IMR-90 (cell line): Measurements from ENCODE around the gene LUC7L. TPM values are rescaled to one million over a fixed set of nuclear protein-coding genes. Genes with fewer than 3 reads are reported as not detected.

Source experiments
- ATAC-seq: fragments of 200-7000 bp; cut with Tn5 transposase; 2 replicates; pipeline ENCODE4 v1.9.1; 2020; ENCODE audit warnings: low read depth, mild to moderate bottlenecking, moderate library complexity
- BruUV-seq: library from RNA; stranded (reverse); fragments of 400-500 nt; replicated peaks from 2 replicates; lab custom pipeline; 2021; lab: Mats Ljungman, UMichigan
- CTCF ChIA-PET: fragments of 300-600 bp; formaldehyde crosslinking; extraction: SDS; loops from one replicate; lab custom pipeline; 2021; ENCODE audit warnings: antibody characterized with exemption; lab: Yijun Ruan, JAX
- POLR2A ChIA-PET: fragments of 300-600 bp; sonication (Branson Sonifier 250); formaldehyde crosslinking; loops from one replicate; lab custom pipeline; 2022; ENCODE audit warnings: antibody characterized with exemption; ENCODE audit not compliant: unreplicated experiment; lab: Charles Lee
- DNase-seq: peaks from one replicate; pipeline ENCODE4 v3.0.0; 2013
- H2AFZ ChIP-seq: replicated peaks from 2 replicates; pipeline ENCODE3; 2013; ENCODE audit warnings: low read length, mild to moderate bottlenecking; ENCODE audit not compliant: poor library complexity
- H2AK5ac ChIP-seq: 2 replicates; pipeline ENCODE4 v1.6.1; 2013; ENCODE audit warnings: low read depth, low read length, inconsistent platforms
- H2AK9ac ChIP-seq: replicated peaks from 2 replicates; pipeline ENCODE3; 2013; ENCODE audit warnings: mild to moderate bottlenecking, low read depth, low read length, moderate library complexity; ENCODE audit not compliant: poor library complexity
- H2BK120ac ChIP-seq: 2 replicates; pipeline ENCODE4 v1.6.1; 2013; ENCODE audit warnings: low read depth, low read length, inconsistent platforms
- H2BK15ac ChIP-seq: 3 replicates; pipeline ENCODE4 v1.6.1; 2013; ENCODE audit warnings: low read depth, low read length, inconsistent platforms
- H2BK20ac ChIP-seq: 2 replicates; pipeline ENCODE4 v1.6.1; 2013; ENCODE audit warnings: low read depth, mild to moderate bottlenecking, inconsistent platforms, low read length, moderate library complexity
- H2BK5ac ChIP-seq: 2 replicates; pipeline ENCODE4 v1.6.1; 2013; ENCODE audit warnings: mild to moderate bottlenecking, low read depth, low read length, inconsistent platforms; ENCODE audit not compliant: poor library complexity, severe bottlenecking
- H3K14ac ChIP-seq: replicated peaks from 2 replicates; pipeline ENCODE4 v1.6.1; 2013; ENCODE audit warnings: low read depth, low read length, inconsistent platforms
- H3K18ac ChIP-seq: 2 replicates; pipeline ENCODE4 v1.6.1; 2013; ENCODE audit warnings: low read depth, low read length, control low read depth
- H3K23ac ChIP-seq: 2 replicates; pipeline ENCODE4 v1.6.1; 2013; ENCODE audit warnings: low read depth, low read length, inconsistent platforms
- H3K27ac ChIP-seq: 2 replicates; pipeline ENCODE4 v1.5.1; 2013; ENCODE audit warnings: mild to moderate bottlenecking, control low read depth, low read length; ENCODE audit not compliant: insufficient read depth
- H3K27me3 ChIP-seq: 2 replicates; pipeline ENCODE4 v1.6.1; 2013; ENCODE audit warnings: low read length; ENCODE audit not compliant: control insufficient read depth, insufficient read depth
- H3K36me3 ChIP-seq: 2 replicates; pipeline ENCODE4 v1.6.1; 2013; ENCODE audit warnings: low read length, mixed read lengths; ENCODE audit not compliant: control insufficient read depth, insufficient read depth
- H3K4ac ChIP-seq: 2 replicates; pipeline ENCODE4 v1.6.1; 2013; ENCODE audit warnings: low read depth, low read length, inconsistent platforms
- H3K4me1 ChIP-seq: 2 replicates; pipeline ENCODE4 v1.6.1; 2013; ENCODE audit warnings: low read length, mixed read lengths; ENCODE audit not compliant: control insufficient read depth, insufficient read depth
- H3K4me2 ChIP-seq: 2 replicates; pipeline ENCODE4 v1.6.1; 2013; ENCODE audit warnings: low read depth, mild to moderate bottlenecking, control low read depth, low read length, moderate library complexity
- H3K4me3 ChIP-seq: 2 replicates; pipeline ENCODE4 v1.5.1; 2013; ENCODE audit warnings: low read depth, mild to moderate bottlenecking, control low read depth, low read length, moderate library complexity; ENCODE audit not compliant: insufficient read depth
- H3K56ac ChIP-seq: 2 replicates; pipeline ENCODE4 v1.6.1; 2013; ENCODE audit warnings: low read length, inconsistent platforms; ENCODE audit not compliant: insufficient read depth; ENCODE audit errors: extremely low read depth
- H3K79me1 ChIP-seq, 2 experiments: 2 replicates each; pipeline ENCODE4 v1.6.1; 2013; ENCODE audit warnings: low read length in 2 of 2, inconsistent platforms in 1 of 2, low read depth in 1 of 2
- H3K9ac ChIP-seq: 2 replicates; pipeline ENCODE4 v1.6.1; 2013; ENCODE audit warnings: low read depth, low read length, control low read depth
- H3K9me1 ChIP-seq: 2 replicates; pipeline ENCODE4 v1.6.1; 2013; ENCODE audit warnings: low read length, inconsistent platforms; ENCODE audit not compliant: insufficient read depth
- H3K9me3 ChIP-seq: 2 replicates; pipeline ENCODE4 v1.6.1; 2013; ENCODE audit warnings: low read length; ENCODE audit not compliant: control insufficient read depth, insufficient read depth
- H4K20me1 ChIP-seq: 2 replicates; pipeline ENCODE4 v1.6.1; 2013; ENCODE audit warnings: low read length, inconsistent platforms; ENCODE audit not compliant: insufficient read depth
- H4K5ac ChIP-seq: 2 replicates; pipeline ENCODE4 v1.6.1; 2013; ENCODE audit warnings: mild to moderate bottlenecking, low read depth, low read length, control low read depth
- H4K8ac ChIP-seq, 2 experiments: 2 replicates each; pipeline ENCODE4 v1.6.1; 2013; ENCODE audit warnings: low read depth in 2 of 2, low read length in 2 of 2, control low read depth in 1 of 2, inconsistent platforms in 1 of 2
- H4K91ac ChIP-seq: 2 replicates; pipeline ENCODE4 v1.6.1; 2013; ENCODE audit warnings: low read depth, low read length, inconsistent platforms; ENCODE audit not compliant: insufficient read depth
- BHLHE40 ChIP-seq: fragments of 150-350 bp; IDR thresholded peaks from 2 replicates; pipeline ENCODE4 v1.6.1; 2016; ENCODE audit warnings: mild to moderate bottlenecking, low read depth, low read length
- CEBPB ChIP-seq: IDR thresholded peaks from 2 replicates; pipeline ENCODE4 v1.6.1; 2012; ENCODE audit warnings: low read depth, low read length, improper control_type of control experiment
- CHD1 ChIP-seq: IDR thresholded peaks from 2 replicates; pipeline ENCODE4 v1.6.1; 2012; ENCODE audit warnings: low read depth, low read length, improper control_type of control experiment
- MAFK ChIP-seq: IDR thresholded peaks from 2 replicates; pipeline ENCODE4 v1.6.1; 2012; ENCODE audit warnings: low read depth, low read length, improper control_type of control experiment
- MAZ ChIP-seq: IDR thresholded peaks from 2 replicates; pipeline ENCODE4 v1.6.1; 2012; ENCODE audit warnings: low read depth, mild to moderate bottlenecking, low read length, improper control_type of control experiment, moderate library complexity, borderline replicate concordance
- NFE2L2 ChIP-seq: fragments of 150-350 bp; IDR thresholded peaks from 2 replicates; pipeline ENCODE4 v1.6.1; 2016; ENCODE audit warnings: low read depth, mild to moderate bottlenecking, low read length
- POLR2A ChIP-seq: IDR thresholded peaks from 2 replicates; pipeline ENCODE4 v1.6.1; 2012; ENCODE audit warnings: mild to moderate bottlenecking, low read depth, low read length
- RAD21 ChIP-seq: IDR thresholded peaks from 2 replicates; pipeline ENCODE4 v1.6.1; 2012; ENCODE audit warnings: low read length, improper control_type of control experiment
- RCOR1 ChIP-seq: IDR thresholded peaks from 2 replicates; pipeline ENCODE4 v1.6.1; 2012; ENCODE audit warnings: mild to moderate bottlenecking, low read length, improper control_type of control experiment; ENCODE audit not compliant: insufficient replicate concordance
- RFX5 ChIP-seq: IDR thresholded peaks from 2 replicates; pipeline ENCODE4 v1.8.0; 2012; ENCODE audit warnings: low read depth, mild to moderate bottlenecking, low read length, moderate library complexity
- SMC3 ChIP-seq: fragments of 150-350 bp; IDR thresholded peaks from 2 replicates; pipeline ENCODE4 v1.6.1; 2016; ENCODE audit warnings: low read depth, mild to moderate bottlenecking, antibody characterized with exemption, low read length, moderate library complexity
- whole genome bisulfite sequencing, 2 experiments: methylation state at CpG; one replicate each; pipeline versions ENCODE4 v1.1.5 to v1.1.7; 2013; ENCODE audit warnings: missing lambda C conversion rate in 2 of 2; ENCODE audit not compliant: insufficient read length in 1 of 2; ENCODE audit errors: extremely low coverage in 2 of 2; 5-methylcytosine and 5-hydroxymethylcytosine counted together
- dilution Hi-C: fragments of 300-500 bp; cut with HindIII; formaldehyde crosslinking; loops from one replicate; pipeline ENCODE4 v1.14.3; 2018; ENCODE audit warnings: low sequenced_read_pairs; ENCODE audit not compliant: unreplicated experiment
- in situ Hi-C: fragments of 300-500 bp; cut with MboI; formaldehyde crosslinking; loops from 3 replicates; pipeline ENCODE4 v1.14.3; 2019; ENCODE audit warnings: low sequenced_read_pairs, inconsistent platforms, mixed read lengths
- intact Hi-C: fragments of 100-400 bp; cut with micrococcal nuclease; formaldehyde crosslinking; loops from 2 replicates; pipeline ENCODE4 v1.10.0; 2022
- polyA plus RNA-seq, 3 experiments: library from polyadenylated mRNA; depleted of rRNA; stranded (reverse); fragments of >200 nt; gene quantifications; 2 replicates each; pipeline ENCODE4 v1.2.3, GENCODE V29; 2012; ENCODE audit warnings: low replicate concordance in 1 of 3
- total RNA-seq: library from RNA; depleted of rRNA; stranded (reverse); fragments of >200 nt; gene quantifications from 2 replicates; pipeline ENCODE4 v1.2.3, GENCODE V29; 2012
- TF ChIP-seq, protein P1 (sequence below): fragments of 150-350 bp; IDR thresholded peaks from 2 replicates; pipeline ENCODE4 v1.6.1; 2016; ENCODE audit warnings: low read depth, mild to moderate bottlenecking, low read length, moderate library complexity, borderline replicate concordance
- TF ChIP-seq, protein P2 (sequence below): conservative IDR thresholded peaks from 2 replicates; pipeline ENCODE4 v1.5.1; 2012; ENCODE audit warnings: mild to moderate bottlenecking, low read depth, low read length, improper control_type of control experiment
- TF ChIP-seq, protein P3 (sequence below): fragments of 150-350 bp; IDR thresholded peaks from 2 replicates; pipeline ENCODE4 v1.6.1; 2017; ENCODE audit warnings: mild to moderate bottlenecking, antibody characterized with exemption, low read length, low read depth

LUC7L gene
- total and polyA plus RNA-seq, 2 of the 4 experiments (the other 2 are of a cell fraction), result 21.5 to 55.6 TPM

DNA sequence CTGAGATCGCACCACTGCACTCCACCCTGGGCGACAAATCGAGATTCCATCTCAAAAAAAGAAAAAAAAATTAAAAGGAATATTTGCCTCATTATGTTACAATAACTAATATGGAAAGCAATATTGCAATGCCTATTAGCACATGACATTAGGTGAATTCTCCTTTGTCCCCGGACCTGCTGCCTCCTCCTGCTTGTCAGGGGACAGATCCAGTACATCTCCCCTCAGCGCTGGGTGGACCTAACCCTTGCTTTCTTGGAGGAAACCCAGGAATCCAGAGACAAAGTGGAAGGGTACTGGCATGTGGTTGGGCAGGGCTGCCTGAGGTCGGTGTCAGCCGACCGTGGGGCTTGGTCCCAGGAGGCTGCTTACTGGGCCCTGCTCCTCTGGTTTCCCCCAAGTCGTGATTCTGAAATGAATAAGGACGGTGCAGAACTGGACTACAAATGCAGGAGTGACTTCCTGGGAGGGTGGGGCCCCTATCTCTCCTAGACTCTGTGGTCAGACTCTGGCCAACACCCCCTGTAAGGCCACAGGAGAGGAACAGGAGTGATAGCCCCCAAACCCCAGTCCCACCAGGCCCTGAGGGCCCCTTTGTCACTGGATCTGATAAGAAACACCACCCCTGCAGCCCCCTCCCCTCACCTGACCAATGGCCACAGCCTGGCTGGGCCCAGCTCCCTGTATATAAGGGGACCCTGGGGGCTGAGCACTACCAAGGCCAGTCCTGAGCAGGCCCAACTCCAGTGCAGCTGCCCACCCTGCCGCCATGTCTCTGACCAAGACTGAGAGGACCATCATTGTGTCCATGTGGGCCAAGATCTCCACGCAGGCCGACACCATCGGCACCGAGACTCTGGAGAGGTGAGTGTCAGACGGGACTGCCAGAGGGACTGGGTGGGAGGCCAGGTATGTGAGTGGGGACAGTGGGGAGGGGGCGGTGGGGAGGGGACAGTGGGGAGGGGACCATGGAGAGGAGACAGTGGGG lies 76.8 kb downstream of the LUC7L start, which contains the start of gene HBZ:
Gene HBZ (plus strand): TSS at position 504 of the 988 bp plus-strand sequence. CDS start 266 bp downstream, at position 770.
- no peak within 1 kb of the TSS for H2AK5ac ChIP-seq
- no peak within 1 kb of the TSS for H3K14ac ChIP-seq
- H2BK120ac ChIP-seq, result no peak within 1 kb of the TSS
- no peak within 1 kb of the TSS for H2AFZ ChIP-seq
- 54% methylated on average over 4 of the region's 17 CpGs; no CpG with 5 or more reads in 1 of the 2 experiments for WGBS, 2 experiments
- H4K91ac ChIP-seq, result no peak within 1 kb of the TSS
- peaks cover 6% of the 10 kb centered on the region; the same call in 1 of the 2 replicates for H3K9me1 ChIP-seq
- no peak within 1 kb of the TSS for H3K4me2 ChIP-seq
- H3K27ac ChIP-seq, result no peak within 1 kb of the TSS
- no peak for ATAC-seq
- no peak within 1 kb of the TSS for H2BK15ac ChIP-seq
- H3K27me3 ChIP-seq, result peaks cover 10% of the 10 kb centered on the region
- H3K4ac ChIP-seq, result no peak within 1 kb of the TSS
- H3K79me1 ChIP-seq, result no peaks in the 10 kb centered on the region
- H3K23ac ChIP-seq, result no peak within 1 kb of the TSS
- dilution Hi-C loops (no loop called here), in situ Hi-C loops (no loop called here), intact Hi-C loops (no loop called here)
- H3K18ac ChIP-seq, result no peak within 1 kb of the TSS
- no peak within 1 kb of the TSS for H2BK5ac ChIP-seq
- no peak within 1 kb of the TSS for H2BK20ac ChIP-seq
- H4K8ac ChIP-seq, result no peak within 1 kb of the TSS
- H4K5ac ChIP-seq, result no peak within 1 kb of the TSS
- no peaks in the 10 kb centered on the region for H3K9me3 ChIP-seq
- ChIA-PET CTCF (no interaction called here), POLR2A (no interaction called here)
- no peak within 1 kb of the TSS for H3K4me3 ChIP-seq
- TF ChIP-seq MAFK, result no peak
- TF ChIP-seq RAD21, result no peak
- TF ChIP-seq POLR2A, result no peak
- no peak for TF ChIP-seq NFE2L2
- no peak for TF ChIP-seq BHLHE40
- TF ChIP-seq, protein P1, sequence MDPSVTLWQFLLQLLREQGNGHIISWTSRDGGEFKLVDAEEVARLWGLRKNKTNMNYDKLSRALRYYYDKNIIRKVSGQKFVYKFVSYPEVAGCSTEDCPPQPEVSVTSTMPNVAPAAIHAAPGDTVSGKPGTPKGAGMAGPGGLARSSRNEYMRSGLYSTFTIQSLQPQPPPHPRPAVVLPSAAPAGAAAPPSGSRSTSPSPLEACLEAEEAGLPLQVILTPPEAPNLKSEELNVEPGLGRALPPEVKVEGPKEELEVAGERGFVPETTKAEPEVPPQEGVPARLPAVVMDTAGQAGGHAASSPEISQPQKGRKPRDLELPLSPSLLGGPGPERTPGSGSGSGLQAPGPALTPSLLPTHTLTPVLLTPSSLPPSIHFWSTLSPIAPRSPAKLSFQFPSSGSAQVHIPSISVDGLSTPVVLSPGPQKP, result no peak
- no peak for TF ChIP-seq CEBPB
- TF ChIP-seq SMC3, result no peak
- TF ChIP-seq, protein P2, sequence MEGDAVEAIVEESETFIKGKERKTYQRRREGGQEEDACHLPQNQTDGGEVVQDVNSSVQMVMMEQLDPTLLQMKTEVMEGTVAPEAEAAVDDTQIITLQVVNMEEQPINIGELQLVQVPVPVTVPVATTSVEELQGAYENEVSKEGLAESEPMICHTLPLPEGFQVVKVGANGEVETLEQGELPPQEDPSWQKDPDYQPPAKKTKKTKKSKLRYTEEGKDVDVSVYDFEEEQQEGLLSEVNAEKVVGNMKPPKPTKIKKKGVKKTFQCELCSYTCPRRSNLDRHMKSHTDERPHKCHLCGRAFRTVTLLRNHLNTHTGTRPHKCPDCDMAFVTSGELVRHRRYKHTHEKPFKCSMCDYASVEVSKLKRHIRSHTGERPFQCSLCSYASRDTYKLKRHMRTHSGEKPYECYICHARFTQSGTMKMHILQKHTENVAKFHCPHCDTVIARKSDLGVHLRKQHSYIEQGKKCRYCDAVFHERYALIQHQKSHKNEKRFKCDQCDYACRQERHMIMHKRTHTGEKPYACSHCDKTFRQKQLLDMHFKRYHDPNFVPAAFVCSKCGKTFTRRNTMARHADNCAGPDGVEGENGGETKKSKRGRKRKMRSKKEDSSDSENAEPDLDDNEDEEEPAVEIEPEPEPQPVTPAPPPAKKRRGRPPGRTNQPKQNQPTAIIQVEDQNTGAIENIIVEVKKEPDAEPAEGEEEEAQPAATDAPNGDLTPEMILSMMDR, result no peak
- no peak for TF ChIP-seq CHD1
- TF ChIP-seq RFX5, result no peak
- TF ChIP-seq MAZ, result no peak
- TF ChIP-seq RCOR1, result no peak
- TF ChIP-seq, protein P3, sequence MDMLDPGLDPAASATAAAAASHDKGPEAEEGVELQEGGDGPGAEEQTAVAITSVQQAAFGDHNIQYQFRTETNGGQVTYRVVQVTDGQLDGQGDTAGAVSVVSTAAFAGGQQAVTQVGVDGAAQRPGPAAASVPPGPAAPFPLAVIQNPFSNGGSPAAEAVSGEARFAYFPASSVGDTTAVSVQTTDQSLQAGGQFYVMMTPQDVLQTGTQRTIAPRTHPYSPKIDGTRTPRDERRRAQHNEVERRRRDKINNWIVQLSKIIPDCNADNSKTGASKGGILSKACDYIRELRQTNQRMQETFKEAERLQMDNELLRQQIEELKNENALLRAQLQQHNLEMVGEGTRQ, result no peak
- no peaks in the 10 kb centered on the region for H4K20me1 ChIP-seq
- no peak within 1 kb of the TSS for H3K9ac ChIP-seq
- no peak within 1 kb of the TSS for H3K56ac ChIP-seq
- no peak within 1 kb of the TSS for H2AK9ac ChIP-seq
- H3K4me1 ChIP-seq, result peaks cover 8% of the 10 kb centered on the region; the same call in 1 of the 2 replicates
- no peaks in the 10 kb centered on the region for H3K36me3 ChIP-seq
- no peak for DNase-seq
- no TSS peak for BruUV-seq
